HuH-7.5 (cell line): Measurements from ENCODE around the gene PARVG.

Experiments used
- DNase-seq: peaks from one replicate; pipeline ENCODE4 v3.0.0; 2011; ENCODE audit warnings: low spot score

The PARVG gene

DNA sequence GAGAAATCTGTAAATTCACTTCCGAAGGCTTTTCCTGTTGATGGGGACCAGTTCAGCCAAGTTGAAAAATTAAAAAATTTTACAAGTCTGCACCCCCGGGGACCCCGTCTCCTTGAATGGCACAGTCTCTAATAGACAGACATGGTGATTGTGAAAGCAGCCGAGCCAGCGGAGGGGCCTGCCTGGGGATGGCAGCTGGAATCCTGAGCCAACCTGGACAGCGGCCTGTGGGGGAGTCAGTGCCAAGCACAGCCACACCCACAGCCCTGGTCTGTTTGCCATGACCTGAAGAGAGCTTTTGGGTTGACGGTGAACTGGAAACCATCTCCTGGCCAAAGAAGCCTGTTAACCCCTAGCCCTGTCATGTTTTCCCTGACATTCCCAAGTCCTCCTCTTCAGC lies 64.7 kb downstream of the PARVG start:
- DNase-seq: no peak

DNA sequence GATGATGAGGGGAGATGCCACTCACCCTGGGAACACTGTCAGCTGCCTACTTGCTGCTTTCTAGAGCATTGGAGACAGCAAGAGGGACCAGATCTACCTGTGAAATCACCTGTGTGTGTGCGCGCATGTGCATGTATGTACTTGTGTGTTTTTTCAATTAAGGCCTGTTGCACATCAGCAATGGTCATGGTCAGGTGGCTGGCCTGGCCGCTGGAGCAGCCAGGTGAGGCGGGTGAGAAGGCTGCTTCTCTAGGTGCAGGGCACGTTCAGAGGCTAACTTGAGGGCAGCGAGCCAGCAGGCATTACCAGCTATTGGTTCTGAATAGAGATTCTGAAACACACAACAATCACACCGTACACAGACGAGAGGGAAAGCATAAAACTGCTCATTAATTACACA lies 65.1 kb downstream of the PARVG start:
- DNase-seq: no peak

DNA sequence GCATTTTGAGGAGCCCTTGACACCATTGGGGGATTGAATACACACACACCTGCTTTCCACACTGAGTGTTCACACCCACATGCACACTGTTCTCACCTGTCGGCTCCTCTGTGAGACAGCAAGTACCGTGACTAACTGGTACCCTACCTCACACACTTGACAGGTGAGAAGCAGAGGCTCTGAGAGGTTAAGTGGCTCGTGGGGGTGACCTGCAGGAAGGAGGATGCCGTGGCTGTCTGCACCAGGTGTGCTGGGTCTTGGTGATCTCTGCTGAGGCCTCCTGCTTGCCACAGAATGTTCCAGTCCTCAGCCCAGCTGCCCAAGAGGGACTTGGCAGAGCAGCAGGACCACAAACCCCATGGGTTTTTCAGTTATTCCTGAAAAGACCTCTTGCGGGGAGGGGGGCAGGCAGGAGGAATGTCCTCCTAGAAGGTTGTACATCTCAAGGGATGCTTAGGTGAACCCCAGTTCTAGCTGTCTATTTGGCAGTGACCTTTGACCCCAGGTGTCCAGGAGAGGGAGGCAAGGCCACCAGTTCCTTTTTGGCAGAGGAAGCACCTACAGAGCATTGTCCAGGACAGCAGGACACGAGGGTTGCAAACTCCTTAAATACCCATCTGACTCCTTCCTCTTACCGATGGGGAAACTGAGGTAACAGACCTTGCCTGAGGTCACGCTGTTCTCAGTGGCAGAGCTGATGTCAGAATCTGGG lies 66.0 kb downstream of the PARVG start:
- DNase-seq: no peak

DNA sequence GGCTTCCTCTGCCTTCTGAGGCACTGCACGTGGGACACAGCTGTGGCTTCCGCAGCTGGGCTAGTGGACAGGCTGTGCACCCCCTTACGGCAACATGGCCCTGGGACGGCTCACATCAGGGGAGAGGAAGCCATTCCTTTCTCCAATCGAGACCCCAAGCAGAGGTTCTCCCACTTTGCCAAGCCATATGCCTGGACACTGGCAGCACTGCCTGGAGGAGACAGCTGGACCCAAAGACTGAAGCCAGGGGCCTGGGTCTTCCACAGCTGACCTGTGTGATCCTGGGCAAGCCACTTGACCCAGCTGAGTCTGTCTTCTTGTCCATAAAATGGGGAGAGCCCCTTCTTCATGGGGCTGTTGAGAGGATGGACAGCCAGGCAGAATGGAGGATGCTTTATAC lies 66.6 kb downstream of the PARVG start:
- DNase-seq: no peak

DNA sequence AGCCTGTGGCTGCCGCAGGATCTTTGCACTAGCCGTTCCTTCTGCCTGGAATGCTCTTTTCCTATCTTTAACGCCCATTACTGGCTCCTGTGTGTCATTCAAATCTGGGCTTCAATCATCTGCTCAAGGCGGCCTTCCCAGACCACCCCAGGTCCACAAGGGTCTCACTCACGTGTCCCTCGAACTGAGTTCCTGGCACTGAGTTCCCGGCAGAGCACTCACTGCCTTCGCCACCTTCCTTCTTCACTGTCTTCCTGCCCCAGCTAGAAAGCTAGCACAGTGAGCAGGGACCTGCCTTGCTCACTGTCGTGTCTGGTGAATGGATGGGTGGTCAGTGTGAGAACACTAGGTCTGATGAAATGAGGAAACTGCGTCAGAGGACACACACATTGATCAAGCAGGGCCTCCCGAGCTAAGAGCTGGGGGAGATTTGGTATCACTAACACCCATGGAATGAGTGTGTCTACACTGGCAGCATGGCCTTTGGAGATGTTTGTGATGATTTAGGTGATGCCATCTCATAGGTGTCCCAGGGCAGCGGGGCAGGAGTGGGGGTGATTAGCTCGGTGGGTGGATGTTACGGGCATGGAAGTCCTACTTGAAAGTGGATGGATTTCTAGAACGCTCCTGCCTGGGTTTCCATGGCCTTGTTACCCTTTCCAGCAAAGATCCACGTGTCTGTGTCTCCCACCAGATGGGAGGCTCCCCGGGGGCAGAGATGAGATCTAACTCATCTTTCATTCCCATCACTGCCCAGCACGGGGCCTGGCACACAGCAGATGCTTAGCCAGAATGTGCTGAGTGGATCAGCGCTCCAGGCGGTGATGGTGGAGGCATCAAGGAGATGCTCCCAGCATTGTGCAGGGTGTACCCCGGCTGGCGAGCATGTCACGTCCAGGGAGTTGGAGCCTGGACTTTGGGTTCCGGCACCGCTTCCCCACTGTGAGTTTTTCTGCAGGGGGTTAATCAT lies 67.5 kb downstream of the PARVG start:
- DNase-seq: no peak

DNA sequence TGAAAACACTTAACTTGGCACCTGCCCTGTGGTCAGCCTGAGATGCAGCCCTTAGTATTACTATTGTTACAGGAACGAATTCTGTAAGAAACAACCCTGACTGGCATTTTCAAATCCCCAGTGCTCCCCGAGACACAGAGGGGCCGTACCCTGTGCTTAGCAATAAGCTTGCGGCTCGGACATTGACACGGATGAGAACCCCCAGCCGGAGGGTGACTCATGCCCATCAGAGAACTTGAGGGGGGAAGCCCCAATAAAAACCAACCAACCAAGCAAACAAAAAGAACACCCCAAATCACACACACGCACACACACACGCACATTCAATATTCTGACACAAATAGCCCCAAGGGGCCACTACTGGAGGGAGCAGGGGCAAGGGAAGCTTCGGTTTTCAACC lies 68.2 kb downstream of the PARVG start:
- no peak for DNase-seq

DNA sequence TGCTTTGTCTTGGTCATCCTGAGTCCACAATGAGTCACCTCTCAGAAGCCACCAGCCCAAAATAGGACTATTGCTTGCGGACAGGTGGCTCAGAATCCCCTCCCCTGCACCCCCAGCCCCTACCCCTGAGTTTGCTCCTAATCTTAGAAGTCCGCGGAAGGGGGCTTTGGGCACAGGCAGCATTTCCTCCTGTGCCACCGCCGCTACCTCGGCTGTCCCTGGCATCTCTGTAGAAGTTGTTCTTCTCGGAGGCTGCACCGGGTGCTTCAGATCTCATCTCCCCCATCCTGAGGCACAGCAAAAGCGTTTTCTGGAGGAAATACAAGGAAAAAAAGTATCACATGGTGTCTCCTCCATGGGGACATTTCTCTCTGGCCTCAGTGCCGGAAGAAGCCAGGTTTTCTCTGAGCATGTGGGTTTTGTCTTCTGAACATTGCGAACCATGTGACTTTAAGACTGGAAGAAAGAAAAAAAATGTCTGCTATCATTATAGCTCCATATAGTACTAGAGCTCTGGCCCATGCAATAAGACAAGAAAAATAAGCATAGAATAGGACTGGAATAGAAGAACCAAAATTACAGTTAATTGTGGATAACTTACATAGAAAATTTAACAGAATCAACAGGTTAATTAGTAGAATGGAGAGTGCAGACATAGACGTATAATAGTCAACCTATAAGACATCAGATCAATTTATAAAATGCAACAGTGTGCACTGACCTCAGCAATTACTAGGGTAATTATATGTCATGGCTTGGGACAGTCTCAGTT lies 68.8 kb downstream of the PARVG start:
- no peak for DNase-seq

DNA sequence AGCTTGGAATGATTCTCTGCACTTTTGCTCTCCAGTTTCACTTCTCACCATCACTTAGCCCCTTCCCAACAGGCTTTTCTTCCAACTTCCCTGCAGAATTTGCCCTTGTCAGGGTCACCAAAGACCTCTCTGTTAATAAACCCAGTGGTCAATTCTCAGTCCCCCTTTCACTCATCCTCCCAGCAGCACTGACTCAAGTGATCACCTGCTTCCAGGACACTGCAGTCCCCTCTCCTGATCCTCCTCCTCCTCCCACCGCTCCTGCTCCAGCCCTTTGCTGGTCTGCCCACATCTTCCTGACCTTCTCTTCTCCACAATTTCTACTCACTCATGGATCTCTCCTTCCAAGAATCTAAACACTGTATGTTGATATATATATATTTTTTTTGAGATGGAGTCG lies 74.1 kb downstream of the PARVG start:
- no peak for DNase-seq

DNA sequence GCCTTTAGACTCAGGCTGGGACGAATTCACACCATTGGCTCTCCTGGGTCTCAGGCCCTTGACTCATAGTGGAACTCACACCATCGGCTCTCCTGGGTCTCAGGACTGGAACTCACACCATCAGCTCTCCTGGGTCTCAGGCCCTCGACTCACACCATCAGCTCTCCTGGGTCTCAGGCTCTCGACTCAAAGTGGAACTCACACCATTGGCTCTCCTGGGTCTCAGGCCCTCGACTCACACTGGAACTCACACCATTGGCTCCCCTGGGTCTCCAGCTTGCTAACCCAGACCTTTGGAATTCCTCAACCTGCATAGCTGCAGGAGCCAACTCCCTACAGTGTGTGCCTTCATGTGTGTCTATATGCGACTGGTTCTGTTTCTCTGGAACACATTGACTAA lies 75.4 kb downstream of the PARVG start:
- DNase-seq: no peak

DNA sequence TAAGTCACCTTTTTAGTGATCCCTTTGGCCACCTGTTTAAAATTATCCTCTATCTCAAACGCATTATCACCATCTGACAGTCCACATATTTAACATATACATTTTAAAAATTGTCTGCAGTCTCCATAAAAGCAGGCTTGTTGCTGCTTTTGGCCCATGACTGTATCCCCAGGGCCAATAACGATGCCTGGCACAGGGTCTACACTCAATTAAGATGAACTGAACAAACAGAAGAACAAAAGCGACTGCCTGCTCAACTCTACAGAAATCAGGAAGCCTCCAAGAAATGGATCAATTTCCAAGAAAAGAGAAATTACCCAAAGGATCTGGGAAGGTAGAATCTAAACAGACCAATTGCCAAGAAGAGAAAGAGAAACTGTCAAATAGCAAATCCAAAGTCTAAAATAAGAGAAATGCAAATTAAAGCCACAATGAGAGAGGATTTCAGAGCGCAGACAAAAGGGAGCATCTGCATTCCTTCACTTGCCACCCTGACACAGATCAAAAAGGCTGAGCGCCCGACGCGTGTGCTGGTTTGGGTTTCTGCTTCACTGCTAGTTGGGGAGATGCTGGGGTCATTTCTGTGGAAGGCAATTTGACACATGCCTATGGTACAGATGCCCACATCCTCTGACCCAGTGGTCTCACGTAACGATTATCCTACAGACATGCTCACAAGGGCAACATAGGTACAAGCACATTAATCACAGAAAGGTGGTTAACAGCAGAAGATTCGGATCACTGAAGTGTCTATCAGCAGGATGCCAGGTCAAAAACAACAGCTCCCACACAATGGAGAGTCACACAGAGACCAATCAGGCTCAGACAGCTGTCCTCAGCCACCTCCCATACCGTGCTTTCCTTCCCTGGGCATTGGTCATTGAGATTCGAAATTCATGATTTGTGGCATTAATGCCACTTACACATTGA lies 76.1 kb downstream of the PARVG start:
- no peak for DNase-seq
